IMR-90 (cell line): ENCODE measurements around the gene TBX10. TPM values are rescaled to one million over a fixed set of nuclear protein-coding genes. Genes with fewer than 3 reads are reported as not detected.

Source experiments
- ATAC-seq: fragments of 200-7000 bp; cut with Tn5 transposase; 2 replicates; pipeline ENCODE4 v1.9.1; 2020; ENCODE audit warnings: low read depth, mild to moderate bottlenecking, moderate library complexity
- BruUV-seq: library from RNA; stranded (reverse); fragments of 400-500 nt; replicated peaks from 2 replicates; lab custom pipeline; 2021; lab: Mats Ljungman, UMichigan
- CTCF ChIA-PET: fragments of 300-600 bp; formaldehyde crosslinking; extraction: SDS; loops from one replicate; lab custom pipeline; 2021; ENCODE audit warnings: antibody characterized with exemption; lab: Yijun Ruan, JAX
- POLR2A ChIA-PET: fragments of 300-600 bp; sonication (Branson Sonifier 250); formaldehyde crosslinking; loops from one replicate; lab custom pipeline; 2022; ENCODE audit warnings: antibody characterized with exemption; ENCODE audit not compliant: unreplicated experiment; lab: Charles Lee
- DNase-seq: peaks from one replicate; pipeline ENCODE4 v3.0.0; 2013
- H2AFZ ChIP-seq: replicated peaks from 2 replicates; pipeline ENCODE3; 2013; ENCODE audit warnings: low read length, mild to moderate bottlenecking; ENCODE audit not compliant: poor library complexity
- H2AK5ac ChIP-seq: 2 replicates; pipeline ENCODE4 v1.6.1; 2013; ENCODE audit warnings: low read depth, low read length, inconsistent platforms
- H2AK9ac ChIP-seq: replicated peaks from 2 replicates; pipeline ENCODE3; 2013; ENCODE audit warnings: mild to moderate bottlenecking, low read depth, low read length, moderate library complexity; ENCODE audit not compliant: poor library complexity
- H2BK120ac ChIP-seq: 2 replicates; pipeline ENCODE4 v1.6.1; 2013; ENCODE audit warnings: low read depth, low read length, inconsistent platforms
- H2BK15ac ChIP-seq: 3 replicates; pipeline ENCODE4 v1.6.1; 2013; ENCODE audit warnings: low read depth, low read length, inconsistent platforms
- H2BK20ac ChIP-seq: 2 replicates; pipeline ENCODE4 v1.6.1; 2013; ENCODE audit warnings: low read depth, mild to moderate bottlenecking, inconsistent platforms, low read length, moderate library complexity
- H2BK5ac ChIP-seq: 2 replicates; pipeline ENCODE4 v1.6.1; 2013; ENCODE audit warnings: mild to moderate bottlenecking, low read depth, low read length, inconsistent platforms; ENCODE audit not compliant: poor library complexity, severe bottlenecking
- H3K14ac ChIP-seq: replicated peaks from 2 replicates; pipeline ENCODE4 v1.6.1; 2013; ENCODE audit warnings: low read depth, low read length, inconsistent platforms
- H3K18ac ChIP-seq: 2 replicates; pipeline ENCODE4 v1.6.1; 2013; ENCODE audit warnings: low read depth, low read length, control low read depth
- H3K23ac ChIP-seq: 2 replicates; pipeline ENCODE4 v1.6.1; 2013; ENCODE audit warnings: low read depth, low read length, inconsistent platforms
- H3K27ac ChIP-seq: 2 replicates; pipeline ENCODE4 v1.5.1; 2013; ENCODE audit warnings: mild to moderate bottlenecking, control low read depth, low read length; ENCODE audit not compliant: insufficient read depth
- H3K27me3 ChIP-seq: 2 replicates; pipeline ENCODE4 v1.6.1; 2013; ENCODE audit warnings: low read length; ENCODE audit not compliant: control insufficient read depth, insufficient read depth
- H3K36me3 ChIP-seq: 2 replicates; pipeline ENCODE4 v1.6.1; 2013; ENCODE audit warnings: low read length, mixed read lengths; ENCODE audit not compliant: control insufficient read depth, insufficient read depth
- H3K4ac ChIP-seq: 2 replicates; pipeline ENCODE4 v1.6.1; 2013; ENCODE audit warnings: low read depth, low read length, inconsistent platforms
- H3K4me1 ChIP-seq: 2 replicates; pipeline ENCODE4 v1.6.1; 2013; ENCODE audit warnings: low read length, mixed read lengths; ENCODE audit not compliant: control insufficient read depth, insufficient read depth
- H3K4me2 ChIP-seq: 2 replicates; pipeline ENCODE4 v1.6.1; 2013; ENCODE audit warnings: low read depth, mild to moderate bottlenecking, control low read depth, low read length, moderate library complexity
- H3K4me3 ChIP-seq: 2 replicates; pipeline ENCODE4 v1.5.1; 2013; ENCODE audit warnings: low read depth, mild to moderate bottlenecking, control low read depth, low read length, moderate library complexity; ENCODE audit not compliant: insufficient read depth
- H3K56ac ChIP-seq: 2 replicates; pipeline ENCODE4 v1.6.1; 2013; ENCODE audit warnings: low read length, inconsistent platforms; ENCODE audit not compliant: insufficient read depth; ENCODE audit errors: extremely low read depth
- H3K79me1 ChIP-seq, 2 experiments: 2 replicates each; pipeline ENCODE4 v1.6.1; 2013; ENCODE audit warnings: low read length in 2 of 2, inconsistent platforms in 1 of 2, low read depth in 1 of 2
- H3K9ac ChIP-seq: 2 replicates; pipeline ENCODE4 v1.6.1; 2013; ENCODE audit warnings: low read depth, low read length, control low read depth
- H3K9me1 ChIP-seq: 2 replicates; pipeline ENCODE4 v1.6.1; 2013; ENCODE audit warnings: low read length, inconsistent platforms; ENCODE audit not compliant: insufficient read depth
- H3K9me3 ChIP-seq: 2 replicates; pipeline ENCODE4 v1.6.1; 2013; ENCODE audit warnings: low read length; ENCODE audit not compliant: control insufficient read depth, insufficient read depth
- H4K20me1 ChIP-seq: 2 replicates; pipeline ENCODE4 v1.6.1; 2013; ENCODE audit warnings: low read length, inconsistent platforms; ENCODE audit not compliant: insufficient read depth
- H4K5ac ChIP-seq: 2 replicates; pipeline ENCODE4 v1.6.1; 2013; ENCODE audit warnings: mild to moderate bottlenecking, low read depth, low read length, control low read depth
- H4K8ac ChIP-seq, 2 experiments: 2 replicates each; pipeline ENCODE4 v1.6.1; 2013; ENCODE audit warnings: low read depth in 2 of 2, low read length in 2 of 2, control low read depth in 1 of 2, inconsistent platforms in 1 of 2
- H4K91ac ChIP-seq: 2 replicates; pipeline ENCODE4 v1.6.1; 2013; ENCODE audit warnings: low read depth, low read length, inconsistent platforms; ENCODE audit not compliant: insufficient read depth
- POLR2A ChIP-seq: IDR thresholded peaks from 2 replicates; pipeline ENCODE4 v1.6.1; 2012; ENCODE audit warnings: mild to moderate bottlenecking, low read depth, low read length
- RFX5 ChIP-seq: IDR thresholded peaks from 2 replicates; pipeline ENCODE4 v1.8.0; 2012; ENCODE audit warnings: low read depth, mild to moderate bottlenecking, low read length, moderate library complexity
- WGBS, 2 experiments: methylation state at CpG; one replicate each; pipeline versions ENCODE4 v1.1.5 to v1.1.7; 2013; ENCODE audit warnings: missing lambda C conversion rate in 2 of 2; ENCODE audit not compliant: insufficient read length in 1 of 2; ENCODE audit errors: extremely low coverage in 2 of 2; 5-methylcytosine and 5-hydroxymethylcytosine counted together
- dilution Hi-C: fragments of 300-500 bp; cut with HindIII; formaldehyde crosslinking; loops from one replicate; pipeline ENCODE4 v1.14.3; 2018; ENCODE audit warnings: low sequenced_read_pairs; ENCODE audit not compliant: unreplicated experiment
- in situ Hi-C: fragments of 300-500 bp; cut with MboI; formaldehyde crosslinking; loops from 3 replicates; pipeline ENCODE4 v1.14.3; 2019; ENCODE audit warnings: low sequenced_read_pairs, inconsistent platforms, mixed read lengths
- intact Hi-C: fragments of 100-400 bp; cut with micrococcal nuclease; formaldehyde crosslinking; loops from 2 replicates; pipeline ENCODE4 v1.10.0; 2022
- polyA plus RNA-seq, 3 experiments: library from polyadenylated mRNA; depleted of rRNA; stranded (reverse); fragments of >200 nt; gene quantifications; 2 replicates each; pipeline ENCODE4 v1.2.3, GENCODE V29; 2012; ENCODE audit warnings: low replicate concordance in 1 of 3
- total RNA-seq: library from RNA; depleted of rRNA; stranded (reverse); fragments of >200 nt; gene quantifications from 2 replicates; pipeline ENCODE4 v1.2.3, GENCODE V29; 2012
- TF ChIP-seq, protein P1 (sequence below): fragments of 150-350 bp; IDR thresholded peaks from 2 replicates; pipeline ENCODE4 v1.6.1; 2017; ENCODE audit warnings: mild to moderate bottlenecking, antibody characterized with exemption, low read length, low read depth

The TBX10 gene
- total and polyA plus RNA-seq, 2 of the 4 experiments (the other 2 are of a cell fraction): not detected

DNA sequence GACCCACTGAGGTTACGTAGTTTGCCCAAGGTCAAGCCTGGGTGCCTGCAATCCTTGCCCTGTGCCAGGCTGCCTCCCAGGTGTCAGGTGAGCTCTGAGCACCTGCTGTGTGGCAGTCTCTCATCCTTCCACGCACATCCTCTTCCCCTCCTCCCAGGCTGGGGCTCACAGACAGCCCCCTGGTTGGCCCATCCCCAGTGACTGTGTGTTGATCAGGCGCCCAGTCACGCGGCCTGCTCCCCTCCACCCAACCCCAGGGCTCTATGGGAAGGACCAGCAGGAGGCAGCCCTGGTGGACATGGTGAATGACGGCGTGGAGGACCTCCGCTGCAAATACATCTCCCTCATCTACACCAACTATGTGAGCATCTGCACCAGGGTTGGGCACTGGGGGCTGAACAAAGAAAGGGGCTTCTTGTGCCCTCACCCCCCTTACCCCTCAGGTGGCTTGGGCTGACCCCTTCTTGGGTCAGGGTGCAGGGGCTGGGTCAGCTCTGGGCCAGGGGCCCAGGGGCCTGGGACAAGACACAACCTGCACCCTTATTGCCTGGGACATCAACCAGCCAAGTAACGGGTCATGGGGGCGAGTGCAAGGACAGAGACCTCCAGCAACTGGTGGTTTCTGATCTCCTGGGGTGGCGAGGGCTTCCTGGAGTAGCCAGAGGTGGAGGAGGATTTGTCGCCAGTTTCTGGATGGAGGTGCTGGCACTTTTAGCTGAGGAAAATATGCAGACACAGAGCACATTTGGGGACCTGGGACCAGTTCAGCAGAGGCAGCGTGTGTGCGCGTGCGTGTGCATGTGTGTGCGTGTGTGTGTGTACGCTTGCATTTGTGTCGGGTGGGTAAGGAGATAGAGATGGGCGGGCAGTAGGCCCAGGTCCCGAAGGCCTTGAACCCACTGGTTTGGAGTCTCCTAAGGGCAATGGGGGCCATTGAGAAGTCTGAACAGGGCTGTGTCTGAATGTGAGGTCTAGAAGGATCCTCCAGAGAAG is 54.4 kb downstream of the TBX10 start:
- Histone ChIP-seq H3K27me3 (peaks cover 6% of the 10 kb centered on the region; the same call in 1 of the 2 replicates), H3K4me2 (peak overlapping the region; percentile 81), H2AK5ac (peak overlapping the region; percentile 97), H3K23ac (peak overlapping the region; percentile 90; the same call in 1 of the 2 replicates), H3K56ac (0 out of 2 replicates have a peak overlapping the region, but pooled peaks have one; percentile 24), H2BK5ac (no peak overlapping the region), H3K14ac (peak overlapping the region; percentile 98), H2AK9ac (peak overlapping the region; percentile 99), H4K8ac (peak overlapping the region; percentile 63 to 84; a peak in 2 of 4 replicates), H2BK120ac (no peak overlapping the region; the same call in 1 of the 2 replicates), H4K20me1 (peaks cover 31% of the 10 kb centered on the region), H3K4ac (peak overlapping the region; percentile 91), H2AFZ (peak overlapping the region; percentile 44), H3K9me3 (no peaks in the 10 kb centered on the region), H3K79me1 (peaks cover 18 to 45% of the 10 kb centered on the region in 2 experiments), H3K9me1 (peaks cover 16% of the 10 kb centered on the region), H3K27ac (peak overlapping the region; percentile 84), H4K5ac (no peak overlapping the region), H3K4me3 (peak overlapping the region; percentile 77), H3K9ac (peak overlapping the region; percentile 86), H4K91ac (peak overlapping the region; percentile 55), H3K18ac (no peak overlapping the region), H2BK15ac (no peak overlapping the region; the same call in 2 of the 3 replicates), H2BK20ac (no peak overlapping the region), H3K36me3 (peaks cover 20% of the 10 kb centered on the region), H3K4me1 (peaks cover 11% of the 10 kb centered on the region)
- intact Hi-C loops (no loop called here), in situ Hi-C loops (no loop called here), dilution Hi-C loops (no loop called here)
- WGBS, 2 experiments: 100% methylated on average over 3 of the region's 21 CpGs; no CpG with 5 or more reads in 1 of the 2 experiments
- ChIA-PET POLR2A (no interaction called here), CTCF (interaction anchor here (1.1 kb wide), 1 partner anchor 13 kb away, joined by 3 read pairs; no protein-coding TSS in a partner anchor)
- no TSS peak for BruUV-seq
- TF ChIP-seq, protein P1, sequence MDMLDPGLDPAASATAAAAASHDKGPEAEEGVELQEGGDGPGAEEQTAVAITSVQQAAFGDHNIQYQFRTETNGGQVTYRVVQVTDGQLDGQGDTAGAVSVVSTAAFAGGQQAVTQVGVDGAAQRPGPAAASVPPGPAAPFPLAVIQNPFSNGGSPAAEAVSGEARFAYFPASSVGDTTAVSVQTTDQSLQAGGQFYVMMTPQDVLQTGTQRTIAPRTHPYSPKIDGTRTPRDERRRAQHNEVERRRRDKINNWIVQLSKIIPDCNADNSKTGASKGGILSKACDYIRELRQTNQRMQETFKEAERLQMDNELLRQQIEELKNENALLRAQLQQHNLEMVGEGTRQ: 0 out of 2 replicates have a peak, but pooled peaks have one; percentile 27
- TF ChIP-seq RFX5: no peak
- 0 out of 2 replicates have a peak, but pooled peaks have one; percentile 0 for TF ChIP-seq POLR2A
- ATAC-seq (no peak), DNase-seq (no peak)
